Omental fat pad (tissue), 4 donors: ENCODE data around the gene NCAPD3. TPM values are rescaled to one million over a fixed set of nuclear protein-coding genes. Genes with fewer than 3 reads are reported as not detected.

ENCODE experiments used
- ATAC-seq: fragments of 150-250 bp; one replicate; pipeline ENCODE4 v1.9.1; 2016; ENCODE audit warnings: mild to moderate bottlenecking, moderate library complexity; ENCODE audit not compliant: low FRiP score
- DNase-seq: peaks from one replicate; pipeline ENCODE4 v3.0.0-alpha.2; 2019; ENCODE audit warnings: low spot score
- CTCF ChIP-seq, 3 donors: fragments of 450-650 bp; IDR thresholded peaks; one replicate each; pipeline ENCODE4 v1.5.1; 2016 to 2017; ENCODE audit warnings: antibody characterized with exemption in 3 of 3, mild to moderate bottlenecking in 3 of 3, moderate library complexity in 2 of 3
- total RNA-seq, 4 donors: library from RNA; depleted of rRNA; stranded (reverse); fragments of >200 nt; gene quantifications; one replicate each; pipeline ENCODE4 v1.1.0, GENCODE V29; 2016

Gene NCAPD3
- total RNA-seq, 4 donors from 2014 or later = 10.4 to 14.3 (median 11.2) TPM

GRCh38 chr11:134252346-134253187 is 28.8 kb upstream of the NCAPD3 start:
- no peak for TF ChIP-seq CTCF (IDR thresholded peaks at IDR 0.05)
- DNase-seq (no peak), ATAC-seq (peak; percentile 31)

- no peak for DNase-seq
- ATAC-seq = no peak
- no peak for TF ChIP-seq CTCF (IDR thresholded peaks at IDR 0.05)
Observed at GRCh38 chr11:134250675-134251074, 26.9 kb upstream of the NCAPD3 start.

- no peak for DNase-seq
- no peak for ATAC-seq
- TF ChIP-seq CTCF (IDR thresholded peaks at IDR 0.05) = no peak
Observed at GRCh38 chr11:134250246-134250645, 26.5 kb upstream of the NCAPD3 start.

- no peak for TF ChIP-seq CTCF (IDR thresholded peaks at IDR 0.05)
- ATAC-seq = no peak
- DNase-seq = no peak
Observed at GRCh38 chr11:134248910-134249480, 25.2 kb upstream of the NCAPD3 start.

GRCh38 chr11:134246678-134247077 is 22.9 kb upstream of the NCAPD3 start:
- ATAC-seq = no peak
- DNase-seq = no peak
- TF ChIP-seq CTCF (IDR thresholded peaks at IDR 0.05) = no peak

- ATAC-seq (no peak), DNase-seq (no peak)
- no peak for TF ChIP-seq CTCF (IDR thresholded peaks at IDR 0.05)
Observed at GRCh38 chr11:134246100-134246499, 22.3 kb upstream of the NCAPD3 start.

GRCh38 chr11:134245434-134245833 is 21.7 kb upstream of the NCAPD3 start:
- ATAC-seq (no peak), DNase-seq (no peak)
- no peak for TF ChIP-seq CTCF (IDR thresholded peaks at IDR 0.05)
